K562 (cell line): ENCODE data around the gene AIG1. TPM values are rescaled to one million over a fixed set of nuclear protein-coding genes. Genes with fewer than 3 reads are reported as not detected.

Experiments used
- ATAC-seq: fragments of 200-7000 bp; cut with Tn5 transposase; 3 replicates; pipeline ENCODE4 v1.9.1; 2020; ENCODE audit warnings: moderate library complexity
- BruUV-seq: library from RNA; stranded (reverse); fragments of 400-500 nt; replicated peaks from 2 replicates; lab custom pipeline; 2021; lab: Mats Ljungman, UMichigan
- CTCF ChIA-PET: fragments of 300-600 bp; formaldehyde crosslinking; extraction: SDS; loops from one replicate; lab custom pipeline; 2021; ENCODE audit warnings: low intra/inter-chr PET ratio; lab: Yijun Ruan, JAX
- POLR2A ChIA-PET: fragments of 300-600, 350-650 bp; sonication (Branson Sonifier 250); formaldehyde crosslinking; extraction: SDS; loops from one replicate; lab custom pipeline; 2021; ENCODE audit warnings: antibody characterized with exemption, inconsistent platforms; lab: Yijun Ruan, JAX
- DNase-seq, 4 experiments: peaks; one replicate each; pipeline versions ENCODE4 v3.0.0 to v3.0.0-alpha.2; 2011 to 2018; ENCODE audit warnings: low spot score in 3 of 4, mixed read lengths in 3 of 4; ENCODE audit errors: extremely low read depth in 1 of 4
- FAIRE-seq: peaks from 2 replicates; lab custom pipeline; 2011; peaks lifted over from hg19 to GRCh38; lab: Jason Lieb, UNC
- H2AFZ ChIP-seq: 2 replicates; pipeline ENCODE4 v1.6.0; 2011; ENCODE audit warnings: low read depth, low read length, control low read depth, inconsistent platforms
- H3K27ac ChIP-seq: fragments of 200-600 bp; 3 replicates; pipeline ENCODE4 v1.8.0; 2011; ENCODE audit warnings: low read depth, mild to moderate bottlenecking, control low read depth, inconsistent platforms, low read length, moderate library complexity, mixed read lengths; ENCODE audit errors: extremely low read depth
- H3K27me3 ChIP-seq, 2 experiments: fragments of 300-600 bp in 1 of 2; 2 replicates in 1 of 2; 3 replicates in 1 of 2; pipeline versions ENCODE4 v1.6.0 to v1.8.0; 2011; ENCODE audit warnings: inconsistent platforms in 2 of 2, low read length in 2 of 2, mild to moderate bottlenecking in 1 of 2, mixed read lengths in 1 of 2, moderate library complexity in 1 of 2; ENCODE audit not compliant: control insufficient read depth in 2 of 2, insufficient read depth in 2 of 2
- H3K36me3 ChIP-seq: fragments of 300-600 bp; 3 replicates; pipeline ENCODE4 v1.8.0; 2011; ENCODE audit warnings: mild to moderate bottlenecking, low read length, inconsistent platforms; ENCODE audit not compliant: control insufficient read depth, insufficient read depth
- H3K4me1 ChIP-seq, 2 experiments: fragments of 200-600 bp in 1 of 2; replicated peaks in 1 of 2; 2 replicates in 1 of 2; 3 replicates in 1 of 2; pipeline versions ENCODE4 v1.5.1 to v1.8.0; 2011; ENCODE audit warnings: inconsistent platforms in 2 of 2, low read length in 2 of 2, mild to moderate bottlenecking in 1 of 2, mixed read lengths in 1 of 2, moderate library complexity in 1 of 2; ENCODE audit not compliant: control insufficient read depth in 2 of 2, insufficient read depth in 2 of 2
- H3K4me2 ChIP-seq: 2 replicates; pipeline ENCODE4 v1.6.1; 2011; ENCODE audit warnings: low read length, control low read depth, inconsistent platforms, mixed read lengths; ENCODE audit not compliant: insufficient read depth
- H3K4me3 ChIP-seq: fragments of 200-600 bp; sonication (generic), shearing (Covaris generic); 2 replicates; pipeline ENCODE4 v1.5.1; 2016; ENCODE audit warnings: control low read depth, inconsistent platforms
- H3K79me2 ChIP-seq: fragments of 200-600 bp; 3 replicates; pipeline ENCODE4 v1.8.0; 2011; ENCODE audit warnings: low read length, inconsistent platforms; ENCODE audit not compliant: control insufficient read depth, insufficient read depth
- H3K9ac ChIP-seq, 2 experiments: 2 replicates each; pipeline versions ENCODE4 v1.6.0 to v1.6.1; 2011; ENCODE audit warnings: low read depth in 2 of 2, low read length in 2 of 2, control low read depth in 1 of 2, inconsistent platforms in 1 of 2, mild to moderate bottlenecking in 1 of 2, mixed read lengths in 1 of 2; ENCODE audit not compliant: insufficient read depth in 1 of 2
- H3K9me1 ChIP-seq: one replicate; pipeline ENCODE4 v1.6.0; 2011; ENCODE audit warnings: inconsistent platforms, mild to moderate bottlenecking, low read length, moderate library complexity; ENCODE audit not compliant: control insufficient read depth, insufficient read depth
- H3K9me3 ChIP-seq: replicated peaks from 2 replicates; pipeline ENCODE4 v1.5.1; 2011; ENCODE audit warnings: low read depth, low read length, inconsistent platforms; ENCODE audit not compliant: control insufficient read depth, insufficient read depth
- H4K20me1 ChIP-seq: replicated peaks from 2 replicates; pipeline ENCODE4 v1.6.1; 2011; ENCODE audit warnings: low read length, inconsistent platforms, mixed read lengths; ENCODE audit not compliant: control insufficient read depth, insufficient read depth
- CCAR2 ChIP-seq: fragments of 200-400 bp; formaldehyde crosslinking; IDR thresholded peaks from 2 replicates; pipeline ENCODE4 v1.6.1; 2017; ENCODE audit warnings: mild to moderate bottlenecking, low read depth, low read length
- COPS2 ChIP-seq: fragments of 450-650 bp; conservative IDR thresholded peaks from 2 replicates; pipeline ENCODE4 v1.6.1; 2016; ENCODE audit warnings: mild to moderate bottlenecking, moderate library complexity
- EHMT2 ChIP-seq: fragments of 450-650 bp; IDR thresholded peaks from 2 replicates; pipeline ENCODE4 v1.6.1; 2018; ENCODE audit warnings: antibody characterized with exemption
- HMG20A ChIP-seq: fragments of 450-650 bp; formaldehyde crosslinking; conservative IDR thresholded peaks from 2 replicates; pipeline ENCODE4 v1.4.0; 2020; ENCODE audit warnings: mild to moderate bottlenecking, mixed read lengths
- HMGXB4 ChIP-seq: sonication (generic); formaldehyde crosslinking; IDR thresholded peaks from 2 replicates; pipeline ENCODE4 v1.8.1; 2023; ENCODE audit warnings: mild to moderate bottlenecking, missing genetic modification reagents
- MAZ ChIP-seq, 2 experiments: fragments of 450-650 bp in 1 of 2; sonication (generic) in 1 of 2; formaldehyde crosslinking; IDR thresholded peaks in 1 of 2; conservative IDR thresholded peaks in 1 of 2; 2 replicates each; pipeline versions ENCODE4 v1.4.0 to v1.5.0; 2020; ENCODE audit warnings: mild to moderate bottlenecking in 1 of 2, missing genetic modification reagents in 1 of 2
- POLR3G ChIP-seq: IDR thresholded peaks from 2 replicates; pipeline ENCODE4 v1.6.1; 2011; ENCODE audit not compliant: insufficient read length, insufficient replicate concordance; ENCODE audit errors: extremely low read depth
- SAP30 ChIP-seq: fragments of 200-600 bp; sonication (generic); IDR thresholded peaks from 2 replicates; pipeline ENCODE4 v1.6.1; 2012; ENCODE audit warnings: borderline replicate concordance, low read depth, mild to moderate bottlenecking, moderate library complexity, low read length, control low read depth, inconsistent platforms; ENCODE audit not compliant: insufficient read depth, poor library complexity, severe bottlenecking
- ZC3H4 ChIP-seq: sonication (generic); formaldehyde crosslinking; IDR thresholded peaks from 2 replicates; pipeline ENCODE4 v1.9.0; 2021; ENCODE audit warnings: missing genetic modification reagents, borderline replicate concordance
- ZNF124 ChIP-seq: sonication (generic); formaldehyde crosslinking; IDR thresholded peaks from 2 replicates; pipeline ENCODE4 v1.8.1; 2022; ENCODE audit warnings: missing genetic modification reagents
- ZNF140 ChIP-seq: fragments of 250-450 bp; sonication (Bioruptor Pico); IDR thresholded peaks from 2 replicates; pipeline ENCODE4 v1.8.0; 2021; ENCODE audit warnings: moderate library complexity, mild to moderate bottlenecking, inconsistent platforms
- ZNF146 ChIP-seq: IDR thresholded peaks from one replicate; pipeline ENCODE4 v1.6.1; 2018; ENCODE audit warnings: missing compliant biosample characterization; ENCODE audit not compliant: unreplicated experiment
- ZNF830 ChIP-seq: fragments of 250-450 bp; sonication (Bioruptor Pico); IDR thresholded peaks from 2 replicates; pipeline ENCODE4 v1.5.0; 2021; ENCODE audit warnings: mild to moderate bottlenecking
- WGBS: fragments of 100-300 bp; shearing (Covaris generic); methylation state at CpG from one replicate; pipeline ENCODE4 v1.1.6; 2016; ENCODE audit warnings: low coverage, mixed read lengths; ENCODE audit not compliant: insufficient coverage; ENCODE audit errors: missing lambda C conversion rate; 5-methylcytosine and 5-hydroxymethylcytosine counted together
- in situ Hi-C: fragments of 300-500 bp; cut with MboI; formaldehyde crosslinking; loops from 4 replicates; pipeline ENCODE4 v1.15.0; 2018; ENCODE audit warnings: inconsistent platforms, mixed read lengths
- intact Hi-C: fragments of 100-400 bp; cut with micrococcal nuclease; formaldehyde crosslinking; loops from 2 replicates; pipeline ENCODE4 v1.14.2; 2022
- polyA plus RNA-seq, 8 experiments: library from polyadenylated mRNA; depleted of rRNA in 4 of 8; stranded (reverse) in 5 of 8; unstranded in 3 of 8; fragments of >200 nt; fragmentation: Nextera tagmentation in 2 of 8; fragmentation: Illumina TruSeq in 1 of 8; extraction: Ambion mirVana in 2 of 8; extraction: Trizol in 1 of 8; gene quantifications; 2 replicates each; pipeline versions ENCODE4 v1.2.1 to v1.2.3, GENCODE V29; 2011 to 2014; ENCODE audit warnings: inconsistent platforms in 1 of 8, missing spikeins in 1 of 8
- total RNA-seq, 7 experiments: library from RNA; depleted of rRNA in 6 of 7; stranded (reverse); fragments of >200 nt in 6 of 7; fragmentation: Illumina TruSeq in 2 of 7; extraction: Trizol in 2 of 7; gene quantifications; 2 replicates each; pipeline versions ENCODE4 v1.2.1 to v1.2.3, GENCODE V29; 2011 to 2021; ENCODE audit warnings: low replicate concordance in 1 of 7
- TF ChIP-seq, protein P1 (sequence below): fragments of 450-650 bp; formaldehyde crosslinking; IDR thresholded peaks from 2 replicates; pipeline ENCODE4 v1.4.0; 2022; ENCODE audit warnings: mild to moderate bottlenecking, moderate library complexity
- TF ChIP-seq, protein P2 (sequence below): fragments of 250-450 bp; sonication (Bioruptor Pico); IDR thresholded peaks from 2 replicates; pipeline ENCODE4 v1.4.0; 2020; ENCODE audit warnings: mild to moderate bottlenecking
- TF ChIP-seq, protein P3 (sequence below): fragments of 250-450 bp; sonication (Bioruptor Pico); IDR thresholded peaks from 2 replicates; pipeline ENCODE4 v1.8.0; 2022; ENCODE audit warnings: moderate library complexity, mild to moderate bottlenecking, inconsistent platforms
- TF ChIP-seq, protein P4 (sequence below): fragments of 450-650 bp; formaldehyde crosslinking; IDR thresholded peaks from 2 replicates; pipeline ENCODE4 v1.4.0; 2022; ENCODE audit warnings: missing genetic modification characterization

Gene AIG1
- total and polyA plus RNA-seq, 9 of the 15 experiments (the other 6 are each of a cell fraction or from before 2014, with no cell fraction given): 74.8 to 333 (median 127) TPM

- Histone ChIP-seq H3K4me1 (no peaks in the 10 kb centered on the region; a peak in 2 of 5 replicates), H4K20me1 (no peaks in the 10 kb centered on the region), H3K4me2 (no peak overlapping the region), H3K27ac (no peak overlapping the region), H3K27me3 (no peaks in the 10 kb centered on the region), H3K4me3 (no peak overlapping the region), H3K9me3 (no peaks in the 10 kb centered on the region), H3K36me3 (peaks cover 9% of the 10 kb centered on the region; the same call in 2 of the 3 replicates), H2AFZ (no peak overlapping the region), H3K9me1 (no peaks in the 10 kb centered on the region), H3K79me2 (no peaks in the 10 kb centered on the region), H3K9ac (no peak overlapping the region)
- ATAC-seq (no peak), DNase-seq (no peak), FAIRE-seq (no peak)
- BruUV-seq: no TSS peak
- CTCF ChIA-PET: no interaction called here
- POLR2A ChIA-PET: interaction anchor here (0.6 to 1.0 kb wide), 2 partner anchors 24 to 1328 kb away, joined by 3 to 4 read pairs; no protein-coding TSS in a partner anchor
- intact Hi-C loops: no loop called here
- WGBS: 20% methylated on average over 4 of the region's 4 CpGs
- TF ChIP-seq, protein P1, sequence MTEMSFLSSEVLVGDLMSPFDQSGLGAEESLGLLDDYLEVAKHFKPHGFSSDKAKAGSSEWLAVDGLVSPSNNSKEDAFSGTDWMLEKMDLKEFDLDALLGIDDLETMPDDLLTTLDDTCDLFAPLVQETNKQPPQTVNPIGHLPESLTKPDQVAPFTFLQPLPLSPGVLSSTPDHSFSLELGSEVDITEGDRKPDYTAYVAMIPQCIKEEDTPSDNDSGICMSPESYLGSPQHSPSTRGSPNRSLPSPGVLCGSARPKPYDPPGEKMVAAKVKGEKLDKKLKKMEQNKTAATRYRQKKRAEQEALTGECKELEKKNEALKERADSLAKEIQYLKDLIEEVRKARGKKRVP: no peak
- TF ChIP-seq ZNF830 (CRISPR knock-in tag): no peak
- TF ChIP-seq HMGXB4 (CRISPR knock-in tag): no peak
- no peak for TF ChIP-seq COPS2
- no peak for TF ChIP-seq ZNF146 (CRISPR knock-in tag)
- TF ChIP-seq, protein P2, sequence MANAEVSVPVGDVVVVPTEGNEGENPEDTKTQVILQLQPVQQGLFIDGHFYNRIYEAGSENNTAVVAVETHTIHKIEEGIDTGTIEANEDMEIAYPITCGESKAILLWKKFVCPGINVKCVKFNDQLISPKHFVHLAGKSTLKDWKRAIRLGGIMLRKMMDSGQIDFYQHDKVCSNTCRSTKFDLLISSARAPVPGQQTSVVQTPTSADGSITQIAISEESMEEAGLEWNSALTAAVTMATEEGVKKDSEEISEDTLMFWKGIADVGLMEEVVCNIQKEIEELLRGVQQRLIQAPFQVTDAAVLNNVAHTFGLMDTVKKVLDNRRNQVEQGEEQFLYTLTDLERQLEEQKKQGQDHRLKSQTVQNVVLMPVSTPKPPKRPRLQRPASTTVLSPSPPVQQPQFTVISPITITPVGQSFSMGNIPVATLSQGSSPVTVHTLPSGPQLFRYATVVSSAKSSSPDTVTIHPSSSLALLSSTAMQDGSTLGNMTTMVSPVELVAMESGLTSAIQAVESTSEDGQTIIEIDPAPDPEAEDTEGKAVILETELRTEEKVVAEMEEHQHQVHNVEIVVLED: no peak
- TF ChIP-seq SAP30: no peak
- TF ChIP-seq, protein P3, sequence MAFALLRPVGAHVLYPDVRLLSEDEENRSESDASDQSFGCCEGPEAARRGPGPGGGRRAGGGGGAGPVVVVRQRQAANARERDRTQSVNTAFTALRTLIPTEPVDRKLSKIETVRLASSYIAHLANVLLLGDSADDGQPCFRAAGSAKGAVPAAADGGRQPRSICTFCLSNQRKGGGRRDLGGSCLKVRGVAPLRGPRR (CRISPR knock-in tag): no peak
- TF ChIP-seq CCAR2: no peak
- no peak for TF ChIP-seq EHMT2
- TF ChIP-seq MAZ (CRISPR knock-in tag; conservative IDR thresholded peaks at IDR 0.05 in 1 of 2, IDR thresholded peaks at IDR 0.05 in 1 of 2): no peak
- no peak for TF ChIP-seq HMG20A (CRISPR knock-in tag)
- TF ChIP-seq POLR3G: no peak
- no peak for TF ChIP-seq ZNF124 (CRISPR knock-in tag)
- no peak for TF ChIP-seq ZNF140
- TF ChIP-seq, protein P4, sequence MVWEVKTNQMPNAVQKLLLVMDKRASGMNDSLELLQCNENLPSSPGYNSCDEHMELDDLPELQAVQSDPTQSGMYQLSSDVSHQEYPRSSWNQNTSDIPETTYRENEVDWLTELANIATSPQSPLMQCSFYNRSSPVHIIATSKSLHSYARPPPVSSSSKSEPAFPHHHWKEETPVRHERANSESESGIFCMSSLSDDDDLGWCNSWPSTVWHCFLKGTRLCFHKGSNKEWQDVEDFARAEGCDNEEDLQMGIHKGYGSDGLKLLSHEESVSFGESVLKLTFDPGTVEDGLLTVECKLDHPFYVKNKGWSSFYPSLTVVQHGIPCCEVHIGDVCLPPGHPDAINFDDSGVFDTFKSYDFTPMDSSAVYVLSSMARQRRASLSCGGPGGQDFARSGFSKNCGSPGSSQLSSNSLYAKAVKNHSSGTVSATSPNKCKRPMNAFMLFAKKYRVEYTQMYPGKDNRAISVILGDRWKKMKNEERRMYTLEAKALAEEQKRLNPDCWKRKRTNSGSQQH: no peak
- no peak for TF ChIP-seq ZC3H4 (CRISPR knock-in tag)
- in situ Hi-C loops: no loop called here
Measured at GRCh38 chr6:143111443-143111842, 50.8 kb downstream of the AIG1 start.
